Activated naive CD4-positive, alpha-beta T cell (primary cell): ENCODE data around the gene TMEM132D.

ENCODE experiments used
- DNase-seq, 4 experiments: peaks; one replicate each; lab custom pipeline; 2025; lab: John Stamatoyannopoulos, UW

Gene TMEM132D

GRCh38 chr12:129534966-129535750 is 368.7 kb downstream of the TMEM132D start:
- no peak for DNase-seq

- DNase-seq: no peak
These were observed 370.9 kb downstream of the TMEM132D start for GRCh38 chr12:129532707-129533499.

GRCh38 chr12:129532082-129532481 is 371.7 kb downstream of the TMEM132D start:
- no peak for DNase-seq

GRCh38 chr12:129530984-129531383 is 372.8 kb downstream of the TMEM132D start:
- no peak for DNase-seq

- DNase-seq: no peak
These were observed 373.3 kb downstream of the TMEM132D start for GRCh38 chr12:129530517-129530916.

- no peak for DNase-seq
These were observed 376.3 kb downstream of the TMEM132D start for GRCh38 chr12:129527506-129527905.

GRCh38 chr12:129523621-129524020 is 380.2 kb downstream of the TMEM132D start:
- no peak for DNase-seq

- DNase-seq: no peak
These were observed 383.1 kb downstream of the TMEM132D start for GRCh38 chr12:129520739-129521138.

- DNase-seq: no peak
These were observed 400.0 kb downstream of the TMEM132D start for GRCh38 chr12:129503802-129504201.

- no peak for DNase-seq
These were observed 407.6 kb downstream of the TMEM132D start for GRCh38 chr12:129496226-129496625.

GRCh38 chr12:129494766-129495165 is 409.1 kb downstream of the TMEM132D start:
- no peak for DNase-seq

- DNase-seq: no peak
These were observed 409.6 kb downstream of the TMEM132D start for GRCh38 chr12:129494260-129494659.

- no peak for DNase-seq
These were observed 414.6 kb downstream of the TMEM132D start for GRCh38 chr12:129489100-129489676.

- no peak for DNase-seq
These were observed 416.9 kb downstream of the TMEM132D start for GRCh38 chr12:129486931-129487330.

- DNase-seq: no peak
These were observed 420.5 kb downstream of the TMEM132D start for GRCh38 chr12:129483111-129483893.

- DNase-seq: no peak
These were observed 421.9 kb downstream of the TMEM132D start for GRCh38 chr12:129481921-129482320.

- no peak for DNase-seq
These were observed 433.6 kb downstream of the TMEM132D start for GRCh38 chr12:129470196-129470595.

GRCh38 chr12:129467726-129468125 is 436.1 kb downstream of the TMEM132D start:
- DNase-seq: no peak

- DNase-seq: no peak
These were observed 436.5 kb downstream of the TMEM132D start for GRCh38 chr12:129467289-129467688.

GRCh38 chr12:129466499-129466898 is 437.3 kb downstream of the TMEM132D start:
- no peak for DNase-seq

- no peak for DNase-seq
These were observed 443.9 kb downstream of the TMEM132D start for GRCh38 chr12:129459886-129460285.

- no peak for DNase-seq
These were observed 457.1 kb downstream of the TMEM132D start for GRCh38 chr12:129446696-129447095.
